Measurements from ENCODE around the gene IFNAR1.

IFNAR1 gene

DNA sequence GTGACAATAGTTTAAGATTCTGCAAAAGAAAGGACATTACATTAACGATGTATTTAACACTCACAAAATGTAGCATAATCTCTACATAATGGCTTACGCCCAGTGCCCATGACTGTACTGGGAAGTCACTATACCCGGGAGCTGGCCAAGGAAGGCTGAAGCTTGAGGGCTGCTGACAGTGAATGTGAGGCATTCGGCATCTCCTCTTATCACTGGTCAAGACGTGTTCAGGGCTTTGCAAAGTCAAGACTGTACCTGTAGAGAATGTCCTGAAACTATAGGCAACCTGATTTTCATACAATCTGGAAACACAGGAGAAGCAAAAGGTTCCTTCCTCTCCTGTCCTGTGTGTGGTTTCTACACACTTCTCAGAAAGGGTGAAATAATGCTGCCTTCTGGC is 65.7 kb downstream of the IFNAR1 start:
- TF ChIP-seq, protein P1, sequence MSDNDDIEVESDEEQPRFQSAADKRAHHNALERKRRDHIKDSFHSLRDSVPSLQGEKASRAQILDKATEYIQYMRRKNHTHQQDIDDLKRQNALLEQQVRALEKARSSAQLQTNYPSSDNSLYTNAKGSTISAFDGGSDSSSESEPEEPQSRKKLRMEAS (IDR thresholded peaks at IDR 0.05; ENCODE audit: low read depth, low read length), result no peak
- TF ChIP-seq, protein P2, sequence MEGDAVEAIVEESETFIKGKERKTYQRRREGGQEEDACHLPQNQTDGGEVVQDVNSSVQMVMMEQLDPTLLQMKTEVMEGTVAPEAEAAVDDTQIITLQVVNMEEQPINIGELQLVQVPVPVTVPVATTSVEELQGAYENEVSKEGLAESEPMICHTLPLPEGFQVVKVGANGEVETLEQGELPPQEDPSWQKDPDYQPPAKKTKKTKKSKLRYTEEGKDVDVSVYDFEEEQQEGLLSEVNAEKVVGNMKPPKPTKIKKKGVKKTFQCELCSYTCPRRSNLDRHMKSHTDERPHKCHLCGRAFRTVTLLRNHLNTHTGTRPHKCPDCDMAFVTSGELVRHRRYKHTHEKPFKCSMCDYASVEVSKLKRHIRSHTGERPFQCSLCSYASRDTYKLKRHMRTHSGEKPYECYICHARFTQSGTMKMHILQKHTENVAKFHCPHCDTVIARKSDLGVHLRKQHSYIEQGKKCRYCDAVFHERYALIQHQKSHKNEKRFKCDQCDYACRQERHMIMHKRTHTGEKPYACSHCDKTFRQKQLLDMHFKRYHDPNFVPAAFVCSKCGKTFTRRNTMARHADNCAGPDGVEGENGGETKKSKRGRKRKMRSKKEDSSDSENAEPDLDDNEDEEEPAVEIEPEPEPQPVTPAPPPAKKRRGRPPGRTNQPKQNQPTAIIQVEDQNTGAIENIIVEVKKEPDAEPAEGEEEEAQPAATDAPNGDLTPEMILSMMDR (IDR thresholded peaks at IDR 0.05; ENCODE audit: low read depth, low read length), result no peak
- TF ChIP-seq POLR2A (IDR thresholded peaks at IDR 0.05; ENCODE audit: extremely low read depth, insufficient read length), result no peak
- TF ChIP-seq MYC (IDR thresholded peaks at IDR 0.05; ENCODE audit: low read depth, low read length), result no peak
- H3K4me3 ChIP-seq (ENCODE audit: low read depth, low read length), result no peak overlapping the region
- DNase-seq (ENCODE audit: low read depth), result no peak

DNA sequence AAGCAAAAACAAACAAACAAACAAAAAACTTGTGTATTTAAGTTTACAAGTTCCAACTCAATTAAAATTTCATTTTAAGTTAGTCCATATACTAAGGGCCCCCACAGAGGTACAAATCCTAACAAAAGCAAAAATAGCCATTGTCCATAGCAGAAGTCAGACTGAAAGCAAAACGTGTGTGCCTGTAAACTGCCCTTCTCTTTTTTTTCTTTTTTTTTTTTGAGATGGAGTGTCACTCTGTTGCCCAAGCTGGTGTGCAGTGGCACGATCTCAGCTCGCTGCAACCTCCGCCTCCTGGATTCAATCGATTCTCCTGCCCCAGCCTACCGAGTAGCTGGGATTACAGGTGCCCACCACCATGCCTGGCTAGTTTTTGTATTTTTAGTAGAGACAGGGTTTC is 66.9 kb downstream of the IFNAR1 start:
- DNase-seq (ENCODE audit: low read depth), result no peak
- TF ChIP-seq POLR2A (IDR thresholded peaks at IDR 0.05; ENCODE audit: extremely low read depth, insufficient read length), result no peak
- TF ChIP-seq, protein P2 (IDR thresholded peaks at IDR 0.05; ENCODE audit: low read depth, low read length), result no peak
- no peak for TF ChIP-seq MYC (IDR thresholded peaks at IDR 0.05; ENCODE audit: low read depth, low read length)
- TF ChIP-seq, protein P1 (IDR thresholded peaks at IDR 0.05; ENCODE audit: low read depth, low read length), result no peak
- H3K4me3 ChIP-seq (ENCODE audit: low read depth, low read length), result no peak overlapping the region

DNA sequence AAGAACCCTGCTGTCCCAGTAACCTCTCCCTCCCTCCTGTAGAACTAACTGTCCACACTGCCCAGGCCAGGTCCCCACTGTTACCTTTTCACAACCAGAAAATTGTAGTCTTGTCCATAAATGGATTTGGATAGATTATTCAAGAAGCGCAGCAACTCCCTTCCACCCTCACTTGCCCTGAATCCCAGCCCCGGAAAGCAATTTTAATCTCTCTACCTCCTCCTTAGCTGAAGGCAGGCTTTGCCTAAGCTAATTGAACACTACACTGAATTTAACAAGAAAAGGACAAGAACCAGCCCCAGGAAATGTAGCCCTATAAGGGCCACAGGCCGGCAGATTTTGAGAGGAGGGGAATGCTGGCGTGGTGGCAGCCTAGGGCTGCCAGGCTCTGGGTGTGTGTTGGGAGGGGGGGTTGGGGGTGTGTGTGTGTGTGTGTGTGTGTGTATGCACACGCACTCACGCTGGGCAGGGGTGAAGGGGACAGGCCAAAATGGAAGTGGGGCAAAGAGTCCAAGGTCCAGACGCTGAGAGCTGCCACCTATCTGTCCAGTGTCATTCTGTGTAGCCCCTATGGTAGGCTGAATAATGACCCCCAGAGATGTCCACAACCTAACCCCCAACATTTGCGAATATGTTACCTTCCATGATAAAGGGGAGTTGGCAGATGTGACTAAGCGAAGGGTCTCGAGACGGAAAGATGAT is 67.7 kb downstream of the IFNAR1 start:
- H3K4me3 ChIP-seq (ENCODE audit: low read depth, low read length), result no peak overlapping the region
- TF ChIP-seq MYC (IDR thresholded peaks at IDR 0.05; ENCODE audit: low read depth, low read length), result no peak
- TF ChIP-seq, protein P2 (IDR thresholded peaks at IDR 0.05; ENCODE audit: low read depth, low read length), result no peak
- TF ChIP-seq, protein P1 (IDR thresholded peaks at IDR 0.05; ENCODE audit: low read depth, low read length), result no peak
- TF ChIP-seq POLR2A (IDR thresholded peaks at IDR 0.05; ENCODE audit: extremely low read depth, insufficient read length), result no peak
- DNase-seq (ENCODE audit: low read depth), result no peak

DNA sequence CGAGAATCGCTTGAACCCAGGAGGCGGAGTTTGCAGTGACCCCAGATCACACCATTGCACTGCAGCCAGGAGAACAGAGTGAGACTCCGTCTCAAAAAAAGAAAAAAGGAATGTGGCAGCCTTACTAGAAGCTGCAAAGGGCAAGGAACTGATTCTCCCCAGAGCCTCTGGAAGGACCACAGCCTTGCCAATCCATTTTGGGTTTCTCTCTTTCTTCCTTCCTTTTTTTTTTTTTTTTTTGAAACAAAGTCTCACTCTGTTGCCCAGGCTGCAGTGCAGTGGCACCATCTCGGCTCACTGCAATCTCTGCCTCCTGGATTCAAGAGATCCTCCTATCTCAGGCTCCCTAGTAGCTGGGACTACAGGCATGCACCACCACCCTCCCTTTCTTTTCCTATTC is 68.6 kb downstream of the IFNAR1 start:
- DNase-seq (ENCODE audit: low read depth), result no peak
- TF ChIP-seq, protein P1 (IDR thresholded peaks at IDR 0.05; ENCODE audit: low read depth, low read length), result no peak
- no peak for TF ChIP-seq POLR2A (IDR thresholded peaks at IDR 0.05; ENCODE audit: extremely low read depth, insufficient read length)
- TF ChIP-seq, protein P2 (IDR thresholded peaks at IDR 0.05; ENCODE audit: low read depth, low read length), result no peak
- TF ChIP-seq MYC (IDR thresholded peaks at IDR 0.05; ENCODE audit: low read depth, low read length), result no peak
- H3K4me3 ChIP-seq (ENCODE audit: low read depth, low read length), result no peak overlapping the region

DNA sequence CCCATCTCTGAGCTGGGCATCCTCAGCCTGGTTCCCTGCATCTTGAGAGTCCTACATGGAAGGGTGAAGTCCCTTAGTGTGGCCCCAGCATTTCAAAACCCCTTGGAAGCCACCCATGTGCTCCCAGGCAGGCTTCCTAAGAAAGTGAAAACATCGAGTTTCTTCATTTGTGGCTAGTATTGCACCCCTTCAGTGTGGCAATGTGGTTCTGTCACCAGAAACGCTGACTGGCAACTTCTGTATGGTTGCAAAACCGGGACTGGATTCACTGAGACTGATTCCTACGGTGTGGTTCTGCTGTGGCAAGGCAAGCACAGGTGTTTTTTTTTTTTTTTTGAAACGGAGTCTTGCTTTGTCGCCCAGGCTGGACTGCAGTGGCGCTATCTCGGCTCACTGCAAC is 69.5 kb downstream of the IFNAR1 start:
- no peak overlapping the region for H3K4me3 ChIP-seq (ENCODE audit: low read depth, low read length)
- TF ChIP-seq POLR2A (IDR thresholded peaks at IDR 0.05; ENCODE audit: extremely low read depth, insufficient read length) (no peak), MYC (IDR thresholded peaks at IDR 0.05; ENCODE audit: low read depth, low read length) (peak; percentile 96)
- TF ChIP-seq, protein P1 (IDR thresholded peaks at IDR 0.05; ENCODE audit: low read depth, low read length), result peak; percentile 88
- TF ChIP-seq, protein P2 (IDR thresholded peaks at IDR 0.05; ENCODE audit: low read depth, low read length), result no peak
- peak; percentile 93 for DNase-seq (ENCODE audit: low read depth)

All from NB4 (cell line).